Activated CD8-positive, alpha-beta memory T cell treated with anti-CD3 and anti-CD28 coated beads for 4 hours (primary cell): Measurements from ENCODE around the gene APOC1.
"Not testable (repeated sequence)": the region's sequence is repeated elsewhere in the genome, so short reads cannot be mapped to it uniquely, and the experiment has no call there.

Experiments used
- DNase-seq, 2 donors: peaks; one replicate each; pipeline ENCODE4 v3.0.0-alpha.2; 2020; ENCODE audit warnings: low read depth in 2 of 2

Gene APOC1

DNA sequence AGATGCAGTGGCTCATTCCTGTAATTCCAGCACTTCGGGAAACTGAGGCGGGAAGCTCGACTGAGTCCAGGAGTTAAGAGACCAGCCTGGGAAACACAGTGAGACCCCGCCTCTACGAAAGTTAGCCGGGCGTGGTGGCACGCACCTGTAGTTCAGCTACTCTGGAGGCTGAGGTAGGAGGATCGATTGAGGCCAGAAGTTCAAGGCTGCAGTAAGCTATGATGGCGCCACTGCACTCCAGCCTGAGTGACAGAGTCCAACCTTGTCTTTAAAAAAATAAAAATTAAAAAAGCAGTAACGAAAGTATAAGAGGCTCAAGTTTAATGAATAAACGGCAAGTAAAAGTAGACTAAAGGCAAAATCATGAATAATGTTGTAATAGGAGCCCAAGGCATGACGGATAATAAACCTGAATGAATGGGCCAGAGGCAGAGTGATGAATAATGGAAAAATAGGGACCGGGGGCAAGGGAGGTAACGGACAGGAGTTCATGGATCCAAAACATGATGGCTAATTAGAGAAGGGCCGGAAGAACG lies 24.5 kb upstream of the APOC1 start:
- no peak for DNase-seq

DNA sequence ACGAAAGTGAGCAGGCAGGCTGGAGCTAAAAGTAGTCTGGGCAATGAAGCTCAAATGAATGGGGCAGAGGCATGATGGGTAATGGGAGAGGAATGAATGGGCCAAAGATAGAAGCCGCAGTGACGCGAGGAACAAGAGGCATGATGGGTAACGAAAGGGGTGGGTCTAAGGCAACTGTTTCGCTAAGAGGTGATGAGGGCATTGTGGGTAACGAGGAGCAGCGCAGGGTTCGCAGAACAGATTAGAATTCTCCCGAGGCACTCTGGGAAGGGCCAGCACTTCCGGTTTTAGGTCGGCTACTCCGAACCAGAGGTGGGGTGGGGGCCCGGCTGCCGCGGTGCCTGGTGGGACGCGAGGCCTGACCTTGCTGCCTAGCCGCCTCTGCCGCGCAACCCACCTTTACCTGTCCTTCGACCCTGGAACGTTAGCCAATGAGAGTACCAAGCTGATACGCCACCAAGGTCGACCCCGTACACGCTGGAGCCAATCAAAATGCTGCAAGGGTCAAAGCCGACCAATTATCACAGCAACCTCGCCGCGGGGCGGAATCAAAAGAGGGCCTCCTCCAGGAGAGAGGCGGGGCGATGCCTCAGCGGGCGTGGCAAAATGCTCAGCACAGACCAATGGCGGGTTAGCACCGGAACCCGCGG lies 23.9 kb upstream of the APOC1 start:
- DNase-seq, result no peak

DNA sequence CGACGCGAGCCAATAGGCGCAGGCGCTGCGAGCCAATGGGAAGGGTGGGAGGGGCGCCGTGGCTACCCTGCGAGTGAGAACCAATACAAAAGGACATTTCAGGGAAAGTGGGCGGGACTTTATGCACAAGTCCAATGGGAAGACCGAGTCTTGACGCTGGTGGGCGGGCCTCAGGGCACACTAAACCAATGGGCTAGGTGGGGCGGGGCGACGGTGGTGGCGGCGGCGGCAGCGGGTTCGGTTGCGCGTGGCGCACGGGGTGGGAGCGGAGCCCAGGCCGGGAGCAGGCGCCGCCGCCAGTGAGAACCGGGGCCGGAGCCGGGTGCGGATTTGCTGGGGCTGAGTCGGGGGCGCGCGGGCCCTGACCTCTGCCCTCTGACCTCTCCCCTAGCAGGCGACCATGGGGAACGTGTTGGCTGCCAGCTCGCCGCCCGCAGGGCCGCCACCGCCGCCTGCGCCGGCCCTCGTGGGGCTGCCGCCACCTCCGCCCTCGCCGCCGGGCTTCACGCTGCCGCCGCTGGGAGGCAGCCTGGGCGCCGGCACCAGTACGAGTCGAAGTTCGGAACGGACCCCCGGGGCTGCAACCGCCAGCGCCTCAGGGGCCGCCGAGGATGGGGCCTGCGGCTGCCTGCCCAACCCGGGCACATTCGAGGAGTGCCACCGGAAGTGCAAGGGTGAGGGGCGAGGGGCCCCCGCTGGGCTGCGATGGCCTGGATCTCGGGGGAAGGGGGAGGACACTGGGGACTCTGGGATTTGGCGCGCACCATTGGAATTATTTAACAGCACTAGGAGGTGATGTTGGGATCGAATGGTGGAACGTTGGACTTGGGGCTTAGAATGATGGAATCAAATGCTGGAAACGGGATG lies 23.2 kb upstream of the APOC1 start, which contains the start of gene TOMM40:
Gene TOMM40 (plus strand): TSS at position 239 of the 867 bp plus-strand sequence. CDS start 162 bp downstream, at position 401.
- DNase-seq, result peak; percentile 100

DNA sequence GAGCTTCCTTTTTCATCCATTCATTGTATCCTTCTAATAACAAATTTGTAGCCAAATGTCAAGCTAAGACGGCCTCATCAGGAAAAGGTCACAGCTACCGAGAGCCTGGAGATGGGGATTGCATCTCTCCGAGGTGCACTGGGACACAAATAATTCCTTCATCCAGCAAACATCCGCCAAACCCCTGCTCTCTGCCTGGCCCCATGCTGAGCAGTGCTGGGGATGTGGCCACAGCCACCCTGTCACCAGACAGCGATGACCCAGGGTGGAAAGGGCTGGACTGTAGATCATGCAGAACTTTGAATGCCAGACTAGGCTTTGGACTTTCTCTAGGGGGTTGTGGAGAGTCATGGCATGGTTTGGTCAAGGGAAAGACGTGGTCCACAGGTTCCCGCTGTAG lies 21.5 kb upstream of the APOC1 start:
- DNase-seq, result no peak

DNA sequence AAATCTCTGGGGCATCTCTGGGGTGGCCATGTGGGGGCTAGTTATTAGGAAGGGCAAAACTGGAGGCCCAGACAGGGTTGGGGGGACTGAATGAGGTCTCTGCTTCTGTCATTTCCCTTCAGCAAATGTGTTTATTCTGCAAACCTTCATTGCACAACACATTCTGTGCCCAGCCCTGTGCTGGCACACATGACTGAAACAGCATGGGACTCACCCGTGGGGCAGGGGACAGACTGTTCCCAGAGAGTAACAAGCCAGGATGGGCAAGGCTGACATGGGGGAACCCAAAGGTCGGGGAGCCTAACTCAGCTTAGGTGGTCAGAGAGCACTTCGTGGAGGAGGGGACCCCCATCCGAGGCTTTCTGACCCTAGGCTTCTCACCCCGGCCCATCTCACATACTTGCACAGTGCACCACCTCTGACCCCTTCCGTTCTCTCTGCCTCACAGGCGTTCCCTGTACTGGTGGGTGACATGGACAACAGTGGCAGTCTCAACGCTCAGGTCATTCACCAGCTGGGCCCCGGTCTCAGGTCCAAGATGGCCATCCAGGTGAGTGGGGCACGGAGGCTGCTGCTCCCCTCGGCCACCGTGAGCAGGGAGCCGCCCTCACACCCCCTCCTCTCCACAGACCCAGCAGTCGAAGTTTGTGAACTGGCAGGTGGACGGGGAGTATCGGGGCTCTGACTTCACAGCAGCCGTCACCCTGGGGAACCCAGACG lies 20.9 kb upstream of the APOC1 start:
- DNase-seq, result no peak

DNA sequence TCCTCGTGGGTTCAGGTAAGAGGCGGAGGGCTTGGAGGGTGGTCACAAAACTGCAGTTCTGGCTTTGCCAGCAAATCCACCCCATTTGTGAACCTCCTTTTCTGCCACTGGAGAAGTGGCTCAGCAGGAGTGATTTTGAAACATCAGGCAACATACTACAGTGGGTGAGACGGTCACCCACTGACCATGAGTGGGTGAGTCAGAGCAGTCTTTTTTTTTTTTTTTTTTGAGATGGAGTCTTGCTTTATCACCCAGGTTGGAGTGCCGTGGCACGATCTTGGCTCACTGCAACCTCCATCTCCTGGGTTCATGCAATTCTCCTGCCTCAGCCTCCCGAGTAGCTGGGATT lies 20.4 kb upstream of the APOC1 start:
- DNase-seq, result no peak

DNA sequence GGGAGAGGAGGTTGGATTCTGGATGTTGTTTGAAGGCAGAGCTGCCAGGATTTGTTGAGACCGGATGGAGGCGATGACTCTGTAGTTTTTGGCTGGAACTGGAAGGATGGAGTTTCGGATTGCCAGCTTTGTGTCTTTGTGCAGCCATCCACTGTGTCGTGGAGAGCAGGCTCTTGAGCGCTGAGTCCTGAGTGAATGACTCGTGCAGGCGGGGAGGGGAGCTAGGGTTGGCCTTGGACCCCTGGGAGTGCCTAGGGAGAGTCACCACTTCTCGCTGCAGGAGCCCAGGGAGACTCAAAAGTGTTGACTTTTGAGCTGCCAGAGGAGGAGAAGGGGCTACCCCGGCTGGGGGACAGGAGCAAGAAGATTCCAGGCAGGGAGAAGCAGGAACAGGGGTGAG lies 19.5 kb upstream of the APOC1 start:
- no peak for DNase-seq

DNA sequence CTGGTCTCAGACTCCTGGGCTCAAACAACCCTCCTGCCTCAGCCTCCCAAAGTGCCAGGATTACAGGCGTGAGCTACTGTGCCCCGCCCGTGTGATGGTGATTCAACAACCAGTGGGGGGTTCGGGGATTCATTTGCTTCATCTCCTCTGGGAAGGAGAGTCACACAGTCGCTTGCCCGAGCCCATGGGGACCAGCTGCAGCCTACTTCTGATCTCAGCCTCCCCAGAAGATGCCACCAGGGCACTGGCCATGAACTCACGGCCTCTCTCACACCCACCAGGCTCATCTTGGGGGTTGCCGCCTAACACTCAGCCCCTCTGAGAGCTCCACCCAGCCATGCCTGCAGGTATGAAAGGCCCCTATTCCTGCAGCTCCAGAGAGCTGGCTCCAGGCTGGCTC lies 16.6 kb upstream of the APOC1 start:
- no peak for DNase-seq

DNA sequence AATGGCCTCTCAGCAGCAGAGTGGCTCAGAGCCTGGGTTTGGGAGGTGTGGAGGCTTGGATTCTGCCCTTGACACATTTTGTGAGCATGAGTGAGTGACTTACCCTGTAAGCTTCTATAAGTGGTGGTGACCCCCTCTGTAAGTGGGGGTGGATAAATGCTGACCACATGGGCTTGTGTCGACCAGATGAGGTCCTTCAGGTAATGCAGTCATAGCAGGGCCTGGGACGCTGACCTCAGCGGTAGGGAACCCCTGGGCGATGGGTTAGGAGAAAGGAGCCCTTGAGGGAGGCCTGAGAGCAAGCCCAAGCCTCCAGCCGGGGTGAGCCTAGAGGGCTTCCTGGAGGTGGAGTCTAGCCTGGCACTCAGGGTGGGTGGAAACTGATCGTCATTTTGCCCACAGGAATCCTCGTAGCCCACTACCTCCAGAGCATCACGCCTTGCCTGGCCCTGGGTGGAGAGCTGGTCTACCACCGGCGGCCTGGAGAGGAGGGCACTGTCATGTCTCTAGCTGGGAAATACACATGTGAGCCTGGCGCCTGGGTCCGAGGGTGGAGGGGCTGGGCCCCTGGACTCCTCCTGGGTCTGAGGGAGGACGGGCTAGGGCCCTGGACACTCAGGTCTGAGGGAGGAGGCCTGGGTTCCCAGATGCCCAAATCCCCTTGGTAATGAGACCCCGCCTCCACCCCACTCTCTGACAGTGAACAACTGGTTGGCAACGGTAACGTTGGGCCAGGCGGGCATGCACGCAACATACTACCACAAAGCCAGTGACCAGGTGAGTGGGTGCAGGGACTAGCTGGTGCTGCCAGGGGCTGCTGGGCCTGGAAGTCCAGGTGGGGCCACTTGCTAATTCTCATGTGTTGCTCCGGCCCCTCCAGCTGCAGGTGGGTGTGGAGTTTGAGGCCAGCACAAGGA lies 13.8 kb upstream of the APOC1 start:
- no peak for DNase-seq

DNA sequence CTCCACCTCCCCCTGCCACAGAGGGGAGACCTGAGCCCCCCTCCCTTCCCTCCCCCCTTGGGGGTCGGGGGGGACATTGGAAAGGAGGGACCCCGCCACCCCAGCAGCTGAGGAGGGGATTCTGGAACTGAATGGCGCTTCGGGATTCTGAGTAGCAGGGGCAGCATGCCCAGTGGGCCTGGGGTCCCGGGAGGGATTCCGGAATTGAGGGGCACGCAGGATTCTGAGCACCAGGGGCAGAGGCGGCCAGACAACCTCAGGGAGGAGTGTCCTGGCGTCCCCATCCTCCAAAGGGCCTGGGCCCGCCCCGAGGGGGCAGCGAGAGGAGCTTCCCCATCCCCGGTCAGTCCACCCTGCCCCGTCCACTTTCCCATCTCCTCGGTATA lies 11.2 kb upstream of the APOC1 start:
- DNase-seq, result no peak

DNA sequence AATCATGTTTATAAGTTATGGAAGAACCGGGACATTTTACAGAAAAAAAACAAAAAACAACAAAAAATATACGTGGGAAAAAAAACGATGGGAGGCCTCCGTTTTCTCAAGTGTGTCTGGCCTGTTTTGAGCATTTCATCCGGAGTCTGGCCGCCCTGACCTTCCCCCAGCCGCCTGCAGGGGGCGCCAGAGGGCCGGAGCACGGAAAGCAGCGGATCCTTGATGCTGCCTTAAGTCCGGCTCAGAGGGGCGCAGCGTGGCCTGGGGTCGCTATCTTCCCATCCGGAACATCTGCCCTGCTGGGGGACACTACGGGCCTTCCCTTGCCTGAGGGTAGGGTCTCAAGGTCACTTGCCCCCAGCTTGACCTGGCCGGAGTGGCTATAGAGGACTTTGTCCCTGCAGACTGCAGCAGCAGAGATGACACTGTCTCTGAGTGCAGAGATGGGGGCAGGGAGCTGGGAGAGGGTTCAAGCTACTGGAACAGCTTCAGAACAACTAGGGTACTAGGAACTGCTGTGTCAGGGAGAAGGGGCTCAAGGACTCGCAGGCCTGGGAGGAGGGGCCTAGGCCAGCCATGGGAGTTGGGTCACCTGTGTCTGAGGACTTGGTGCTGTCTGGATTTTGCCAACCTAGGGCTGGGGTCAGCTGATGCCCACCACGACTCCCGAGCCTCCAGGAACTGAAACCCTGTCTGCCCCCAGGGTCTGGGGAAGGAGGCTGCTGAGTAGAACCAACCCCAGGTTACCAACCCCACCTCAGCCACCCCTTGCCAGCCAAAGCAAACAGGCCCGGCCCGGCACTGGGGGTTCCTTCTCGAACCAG lies 10.6 kb upstream of the APOC1 start:
- peak; percentile 24 to 41 for DNase-seq

DNA sequence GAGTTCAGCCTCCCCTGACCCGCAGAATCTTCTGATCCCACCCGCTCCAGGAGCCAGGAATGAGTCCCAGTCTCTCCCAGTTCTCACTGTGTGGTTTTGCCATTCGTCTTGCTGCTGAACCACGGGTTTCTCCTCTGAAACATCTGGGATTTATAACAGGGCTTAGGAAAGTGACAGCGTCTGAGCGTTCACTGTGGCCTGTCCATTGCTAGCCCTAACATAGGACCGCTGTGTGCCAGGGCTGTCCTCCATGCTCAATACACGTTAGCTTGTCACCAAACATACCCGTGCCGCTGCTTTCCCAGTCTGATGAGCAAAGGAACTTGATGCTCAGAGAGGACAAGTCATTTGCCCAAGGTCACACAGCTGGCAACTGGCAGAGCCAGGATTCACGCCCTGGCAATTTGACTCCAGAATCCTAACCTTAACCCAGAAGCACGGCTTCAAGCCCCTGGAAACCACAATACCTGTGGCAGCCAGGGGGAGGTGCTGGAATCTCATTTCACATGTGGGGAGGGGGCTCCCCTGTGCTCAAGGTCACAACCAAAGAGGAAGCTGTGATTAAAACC lies 9.9 kb upstream of the APOC1 start:
- DNase-seq, result no peak

DNA sequence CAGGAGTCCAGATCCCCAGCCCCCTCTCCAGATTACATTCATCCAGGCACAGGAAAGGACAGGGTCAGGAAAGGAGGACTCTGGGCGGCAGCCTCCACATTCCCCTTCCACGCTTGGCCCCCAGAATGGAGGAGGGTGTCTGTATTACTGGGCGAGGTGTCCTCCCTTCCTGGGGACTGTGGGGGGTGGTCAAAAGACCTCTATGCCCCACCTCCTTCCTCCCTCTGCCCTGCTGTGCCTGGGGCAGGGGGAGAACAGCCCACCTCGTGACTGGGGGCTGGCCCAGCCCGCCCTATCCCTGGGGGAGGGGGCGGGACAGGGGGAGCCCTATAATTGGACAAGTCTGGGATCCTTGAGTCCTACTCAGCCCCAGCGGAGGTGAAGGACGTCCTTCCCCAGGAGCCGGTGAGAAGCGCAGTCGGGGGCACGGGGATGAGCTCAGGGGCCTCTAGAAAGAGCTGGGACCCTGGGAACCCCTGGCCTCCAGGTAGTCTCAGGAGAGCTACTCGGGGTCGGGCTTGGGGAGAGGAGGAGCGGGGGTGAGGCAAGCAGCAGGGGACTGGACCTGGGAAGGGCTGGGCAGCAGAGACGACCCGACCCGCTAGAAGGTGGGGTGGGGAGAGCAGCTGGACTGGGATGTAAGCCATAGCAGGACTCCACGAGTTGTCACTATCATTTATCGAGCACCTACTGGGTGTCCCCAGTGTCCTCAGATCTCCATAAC lies 8.8 kb upstream of the APOC1 start, which contains the start of gene APOE:
Gene APOE (plus strand): TSS at position 360 of the 724 bp plus-strand sequence. CDS start 829 bp downstream, outside the sequence.
- DNase-seq, result no peak

DNA sequence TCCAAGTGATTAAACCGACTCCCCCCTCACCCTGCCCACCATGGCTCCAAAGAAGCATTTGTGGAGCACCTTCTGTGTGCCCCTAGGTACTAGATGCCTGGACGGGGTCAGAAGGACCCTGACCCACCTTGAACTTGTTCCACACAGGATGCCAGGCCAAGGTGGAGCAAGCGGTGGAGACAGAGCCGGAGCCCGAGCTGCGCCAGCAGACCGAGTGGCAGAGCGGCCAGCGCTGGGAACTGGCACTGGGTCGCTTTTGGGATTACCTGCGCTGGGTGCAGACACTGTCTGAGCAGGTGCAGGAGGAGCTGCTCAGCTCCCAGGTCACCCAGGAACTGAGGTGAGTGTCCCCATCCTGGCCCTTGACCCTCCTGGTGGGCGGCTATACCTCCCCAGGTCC lies 6.8 kb upstream of the APOC1 start:
- no peak for DNase-seq

DNA sequence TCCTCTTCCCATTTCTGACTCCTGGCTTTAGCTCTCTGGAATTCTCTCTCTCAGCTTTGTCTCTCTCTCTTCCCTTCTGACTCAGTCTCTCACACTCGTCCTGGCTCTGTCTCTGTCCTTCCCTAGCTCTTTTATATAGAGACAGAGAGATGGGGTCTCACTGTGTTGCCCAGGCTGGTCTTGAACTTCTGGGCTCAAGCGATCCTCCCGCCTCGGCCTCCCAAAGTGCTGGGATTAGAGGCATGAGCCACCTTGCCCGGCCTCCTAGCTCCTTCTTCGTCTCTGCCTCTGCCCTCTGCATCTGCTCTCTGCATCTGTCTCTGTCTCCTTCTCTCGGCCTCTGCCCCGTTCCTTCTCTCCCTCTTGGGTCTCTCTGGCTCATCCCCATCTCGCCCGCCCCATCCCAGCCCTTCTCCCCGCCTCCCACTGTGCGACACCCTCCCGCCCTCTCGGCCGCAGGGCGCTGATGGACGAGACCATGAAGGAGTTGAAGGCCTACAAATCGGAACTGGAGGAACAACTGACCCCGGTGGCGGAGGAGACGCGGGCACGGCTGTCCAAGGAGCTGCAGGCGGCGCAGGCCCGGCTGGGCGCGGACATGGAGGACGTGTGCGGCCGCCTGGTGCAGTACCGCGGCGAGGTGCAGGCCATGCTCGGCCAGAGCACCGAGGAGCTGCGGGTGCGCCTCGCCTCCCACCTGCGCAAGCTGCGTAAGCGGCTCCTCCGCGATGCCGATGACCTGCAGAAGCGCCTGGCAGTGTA lies 6.2 kb upstream of the APOC1 start:
- no peak for DNase-seq

DNA sequence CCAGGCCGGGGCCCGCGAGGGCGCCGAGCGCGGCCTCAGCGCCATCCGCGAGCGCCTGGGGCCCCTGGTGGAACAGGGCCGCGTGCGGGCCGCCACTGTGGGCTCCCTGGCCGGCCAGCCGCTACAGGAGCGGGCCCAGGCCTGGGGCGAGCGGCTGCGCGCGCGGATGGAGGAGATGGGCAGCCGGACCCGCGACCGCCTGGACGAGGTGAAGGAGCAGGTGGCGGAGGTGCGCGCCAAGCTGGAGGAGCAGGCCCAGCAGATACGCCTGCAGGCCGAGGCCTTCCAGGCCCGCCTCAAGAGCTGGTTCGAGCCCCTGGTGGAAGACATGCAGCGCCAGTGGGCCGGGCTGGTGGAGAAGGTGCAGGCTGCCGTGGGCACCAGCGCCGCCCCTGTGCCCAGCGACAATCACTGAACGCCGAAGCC lies 5.6 kb upstream of the APOC1 start:
- DNase-seq, result no peak

DNA sequence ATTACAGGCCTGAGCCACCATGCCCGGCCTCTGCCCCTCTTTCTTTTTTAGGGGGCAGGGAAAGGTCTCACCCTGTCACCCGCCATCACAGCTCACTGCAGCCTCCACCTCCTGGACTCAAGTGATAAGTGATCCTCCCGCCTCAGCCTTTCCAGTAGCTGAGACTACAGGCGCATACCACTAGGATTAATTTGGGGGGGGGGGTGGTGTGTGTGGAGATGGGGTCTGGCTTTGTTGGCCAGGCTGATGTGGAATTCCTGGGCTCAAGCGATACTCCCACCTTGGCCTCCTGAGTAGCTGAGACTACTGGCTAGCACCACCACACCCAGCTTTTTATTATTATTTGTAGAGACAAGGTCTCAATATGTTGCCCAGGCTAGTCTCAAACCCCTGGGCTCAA lies 4.6 kb upstream of the APOC1 start:
- no peak for DNase-seq

DNA sequence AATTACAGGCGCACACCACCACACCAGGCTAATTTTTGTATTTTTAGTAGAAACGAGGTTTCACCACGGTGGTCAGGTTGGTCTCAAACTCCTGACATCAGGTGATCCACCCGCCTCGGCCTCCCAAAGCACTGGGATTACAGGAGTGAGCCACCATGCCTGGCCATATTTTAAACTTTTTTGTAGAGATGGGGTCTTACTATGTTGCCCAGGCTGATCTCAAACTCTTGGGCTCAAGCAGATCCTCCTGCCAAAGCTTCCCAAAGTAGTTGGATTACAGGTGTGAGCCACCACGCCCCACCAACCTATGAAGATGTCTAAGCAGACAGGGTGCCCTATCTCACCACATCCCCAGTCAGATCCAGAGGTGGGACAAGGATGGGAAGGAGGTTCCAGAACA lies 2.5 kb upstream of the APOC1 start:
- DNase-seq, result not testable (repeated sequence)

DNA sequence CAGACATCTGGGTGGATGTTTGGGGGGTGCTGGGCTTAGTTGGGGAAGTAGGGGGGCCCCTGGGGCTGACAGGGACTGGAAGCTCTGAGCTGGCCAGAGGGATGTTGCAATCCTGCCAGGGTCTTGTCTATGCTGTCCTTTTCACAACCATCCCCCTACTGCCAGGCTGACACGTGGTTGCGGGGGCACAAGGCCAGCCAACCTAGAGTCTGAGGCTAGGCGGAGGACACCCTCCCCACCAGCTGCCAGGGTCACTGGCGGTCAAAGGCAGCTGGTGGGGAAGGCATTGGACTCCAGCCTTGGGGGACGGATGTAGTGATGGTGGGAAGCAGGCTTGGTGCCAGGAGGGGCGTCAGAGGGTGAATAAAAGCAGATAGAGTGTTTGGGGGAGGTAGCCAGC lies 1.6 kb upstream of the APOC1 start:
- no peak for DNase-seq
